Measurements from ENCODE around the gene PITPNM2.
"Not testable (repeated sequence)": the region's sequence is repeated elsewhere in the genome, so short reads cannot be mapped to it uniquely, and the experiment has no call there.

PITPNM2 gene

DNA sequence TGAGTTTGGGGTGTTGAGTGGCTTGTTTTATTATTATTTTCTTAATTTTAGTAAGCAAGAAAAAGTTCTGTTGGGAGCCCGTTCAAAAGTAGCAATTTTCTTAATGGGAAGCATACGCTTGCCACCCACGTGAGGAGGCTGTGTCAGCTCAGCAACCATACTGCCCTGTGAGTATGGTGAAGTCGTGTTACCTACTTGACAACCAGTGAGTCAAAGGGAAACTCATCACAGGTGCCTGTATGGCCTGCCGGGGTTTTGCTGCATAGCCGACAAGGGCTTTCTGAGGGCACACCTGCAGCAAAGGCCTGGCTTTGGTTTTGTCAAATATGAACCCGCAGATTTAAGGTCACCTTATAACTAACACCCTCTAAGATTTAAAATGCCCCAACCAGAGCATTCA, 31.1 kb downstream of the PITPNM2 start:
- DNase-seq: no peak

DNA sequence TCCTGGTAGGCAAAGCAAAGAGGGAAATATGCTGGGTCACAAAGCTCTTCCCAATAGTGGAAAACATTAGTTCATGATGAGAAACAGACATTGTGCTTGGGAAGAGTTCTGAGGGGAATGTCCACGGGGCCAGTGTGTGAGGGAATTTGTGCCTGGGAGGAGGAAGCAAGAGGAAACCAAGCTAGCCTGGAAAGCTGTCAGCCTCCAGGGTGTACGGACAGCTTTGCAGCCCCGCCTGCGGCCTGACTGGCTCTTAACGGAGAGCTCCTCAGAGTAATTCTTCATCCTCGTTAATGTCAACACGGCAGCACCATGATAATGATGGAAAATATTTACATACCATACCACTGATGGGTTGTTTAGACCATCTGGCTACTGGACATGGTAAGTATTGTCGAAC, 32.4 kb downstream of the PITPNM2 start:
- no peak for DNase-seq

GRCh38 chr12:123115409-123116121, 35.3 kb downstream of the PITPNM2 start:
- DNase-seq: peak; percentile 94

GRCh38 chr12:123114304-123115083, 36.4 kb downstream of the PITPNM2 start:
- DNase-seq: no peak

GRCh38 chr12:123113026-123113425, 37.9 kb downstream of the PITPNM2 start:
- no peak for DNase-seq

- DNase-seq: peak; percentile 49
Observed at GRCh38 chr12:123111498-123112165, 39.3 kb downstream of the PITPNM2 start.

DNA sequence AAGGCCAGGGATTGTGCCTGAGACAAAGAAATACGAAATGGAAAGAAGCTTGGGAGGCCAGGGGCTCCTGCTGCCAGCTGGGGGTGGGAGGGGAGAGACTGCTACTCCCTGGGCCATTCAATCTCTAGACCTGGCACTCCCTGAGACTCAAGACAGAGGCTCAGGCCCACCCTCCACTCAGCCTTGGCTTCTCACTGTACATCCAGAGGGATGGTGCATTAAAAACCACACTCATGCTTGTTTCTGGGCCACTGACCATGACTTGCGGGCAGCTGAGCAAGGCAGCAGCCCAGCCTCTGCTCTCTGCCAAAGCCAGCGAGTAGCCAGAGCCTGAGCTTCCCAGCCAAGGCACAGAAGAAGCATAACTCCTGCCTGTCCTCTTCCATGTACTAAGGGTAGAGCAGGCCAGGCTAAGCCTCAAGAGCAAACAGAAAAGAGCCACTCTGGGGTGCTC, 41.5 kb downstream of the PITPNM2 start:
- no peak for DNase-seq

DNA sequence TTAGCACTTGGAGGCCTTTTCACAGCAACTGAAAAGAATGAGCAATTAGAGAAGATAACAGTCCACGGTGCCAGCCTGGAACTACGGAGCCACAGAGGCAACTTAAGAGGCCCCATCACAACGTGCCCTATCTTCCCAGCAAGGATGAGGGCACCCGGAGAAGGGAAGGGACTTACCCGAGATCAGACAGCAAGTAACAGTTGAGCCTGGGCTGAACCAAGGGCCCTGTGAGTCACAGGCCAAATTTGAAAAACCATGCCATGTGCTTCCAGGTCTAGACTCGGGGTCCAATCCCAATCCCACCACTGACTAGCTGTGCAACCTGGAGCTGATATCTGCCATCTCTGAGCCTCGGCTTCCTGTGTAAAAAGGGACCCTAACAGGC, 42.2 kb downstream of the PITPNM2 start:
- no peak for DNase-seq

DNA sequence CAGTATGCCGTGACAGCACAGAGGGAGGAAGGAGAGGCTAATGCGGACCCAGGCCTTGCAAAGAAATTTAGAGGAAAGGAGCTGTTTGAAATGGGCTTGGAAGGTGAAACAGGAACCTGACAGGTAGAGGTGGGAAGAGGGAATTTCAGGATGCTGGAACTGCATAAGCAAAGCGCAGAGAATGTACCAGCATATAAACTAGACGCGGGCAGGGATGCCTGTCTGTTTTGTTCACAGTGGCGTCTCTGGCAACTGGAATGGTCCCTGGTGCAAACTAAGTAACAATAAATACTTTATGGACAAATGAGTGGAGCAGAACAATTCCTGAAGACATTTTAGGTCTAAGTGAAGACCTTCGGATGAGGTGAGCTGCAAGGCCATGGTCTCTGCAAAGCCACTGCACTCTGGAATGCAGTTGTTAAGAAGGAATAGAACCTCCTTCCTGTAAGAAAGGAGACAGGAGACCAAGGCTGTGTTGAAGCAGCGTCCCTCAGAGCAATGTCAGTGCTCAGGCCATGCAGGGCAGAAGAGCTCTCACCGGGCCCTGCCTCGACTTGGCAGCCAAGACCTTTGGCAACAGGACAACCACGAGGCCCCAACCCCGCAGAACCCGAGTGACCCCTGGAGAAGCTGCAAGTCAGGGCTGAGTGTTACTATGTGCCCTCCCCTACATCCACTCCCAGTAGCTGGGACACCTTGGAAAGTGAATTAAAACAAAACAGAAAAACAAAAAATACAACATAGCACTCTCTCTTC, 42.8 kb downstream of the PITPNM2 start:
- no peak for DNase-seq

DNA sequence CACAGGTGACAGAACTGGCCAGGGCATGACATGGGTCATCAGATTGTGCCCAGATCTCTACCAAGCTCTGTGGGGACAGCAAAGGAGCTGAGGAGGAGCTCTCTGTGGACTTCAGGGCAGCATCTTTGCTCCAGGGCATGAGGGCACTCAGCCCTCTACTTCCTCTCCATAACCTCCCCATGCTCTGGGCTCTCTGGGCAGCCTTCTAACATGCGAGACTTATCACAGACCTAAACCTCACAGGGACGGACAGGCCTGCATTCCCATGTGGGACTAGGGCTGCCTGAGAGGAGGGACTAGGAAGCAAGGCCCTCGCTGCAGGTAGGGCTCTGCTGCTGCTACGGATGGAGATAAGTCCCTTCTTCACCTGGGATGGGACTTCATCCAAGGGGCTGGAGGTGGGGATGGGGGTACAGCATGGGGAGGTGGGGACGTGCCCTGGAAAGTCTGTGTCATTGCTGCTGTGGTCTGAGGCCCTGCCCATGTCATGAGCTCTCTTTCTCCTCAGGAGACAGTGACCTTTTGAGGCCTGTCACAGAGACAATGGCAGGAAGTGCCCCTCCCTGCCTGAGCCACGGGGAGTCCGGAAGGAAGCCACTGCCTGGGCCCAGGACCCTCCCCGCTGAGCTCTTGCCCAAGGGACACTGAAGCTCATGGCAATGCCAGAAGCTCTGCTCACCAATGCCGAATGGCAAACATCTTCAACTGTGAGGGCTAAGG, 44.1 kb downstream of the PITPNM2 start:
- DNase-seq: no peak

GRCh38 chr12:123105211-123105826, 45.6 kb downstream of the PITPNM2 start:
- DNase-seq: no peak

- no peak for DNase-seq
Observed at GRCh38 chr12:123104809-123105208, 46.1 kb downstream of the PITPNM2 start.

GRCh38 chr12:123104094-123104493, 46.8 kb downstream of the PITPNM2 start:
- not testable (repeated sequence) for DNase-seq

DNA sequence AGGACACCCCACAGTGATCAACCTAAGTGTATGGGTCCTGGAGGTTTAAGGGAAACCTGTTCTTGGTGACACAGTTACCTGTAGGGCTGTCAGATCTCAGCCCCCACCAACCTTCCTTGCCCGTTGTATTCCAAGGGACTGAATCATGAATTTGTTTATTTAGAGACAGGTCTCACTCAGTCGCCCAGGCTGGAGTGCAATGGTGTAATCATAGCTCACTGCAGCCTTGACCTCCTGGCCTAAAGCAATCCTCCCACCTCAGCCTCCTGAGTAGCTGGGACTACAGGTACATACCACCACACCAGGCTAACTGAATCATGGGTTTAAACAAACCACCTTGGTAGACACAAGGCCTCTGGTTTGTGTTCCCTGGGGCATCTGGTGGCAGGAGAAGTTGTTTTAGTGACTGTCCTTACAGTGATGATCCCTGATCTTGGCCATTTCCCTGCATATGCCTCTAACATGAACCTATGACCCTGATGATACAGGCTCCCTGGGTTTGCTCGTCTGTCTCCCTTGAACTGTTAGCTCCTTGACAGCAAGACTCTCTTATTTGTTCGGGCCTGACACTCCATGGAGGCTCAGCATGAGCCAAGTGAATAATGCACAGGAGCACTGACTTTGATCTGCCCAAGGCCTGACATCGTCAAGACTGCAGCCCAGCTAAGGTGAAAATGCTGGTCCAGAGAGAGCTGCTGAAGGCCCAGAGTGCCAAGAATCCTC, 47.9 kb downstream of the PITPNM2 start:
- DNase-seq: no peak

DNA sequence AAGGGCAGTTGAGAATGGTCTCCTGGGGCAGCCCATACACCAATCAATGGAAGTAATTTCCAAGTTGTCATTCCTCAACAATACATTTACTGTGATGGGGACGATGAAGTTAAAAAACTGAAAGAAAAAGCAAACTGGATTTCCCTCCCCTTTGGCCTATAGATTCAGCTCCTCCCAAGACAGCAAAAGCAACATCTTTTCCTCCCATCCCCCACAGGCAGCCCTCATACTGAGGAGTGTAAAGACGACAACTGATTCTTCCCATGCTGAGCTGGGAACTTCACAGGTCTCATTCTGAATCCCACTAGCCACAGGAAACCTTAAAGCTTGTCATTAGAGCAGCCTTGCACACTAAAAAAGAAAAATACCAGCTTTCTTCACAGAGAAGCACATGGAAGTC, 48.5 kb downstream of the PITPNM2 start:
- no peak for DNase-seq

- DNase-seq: no peak
Observed at GRCh38 chr12:123101526-123101925, 49.4 kb downstream of the PITPNM2 start.
